Occipital lobe (tissue), 2 donors: ENCODE measurements around the gene ZNF775. TPM values are rescaled to one million over a fixed set of nuclear protein-coding genes. Genes with fewer than 3 reads are reported as not detected.

Source experiments
- DNase-seq: peaks from one replicate; lab custom pipeline; 2025; lab: John Stamatoyannopoulos, UW
- total RNA-seq: library from RNA; depleted of rRNA; stranded (reverse); fragments of >200 nt; gene quantifications from one replicate; pipeline ENCODE4 v1.2.3, GENCODE V29; 2014

The ZNF775 gene
- total RNA-seq, 1 donor from 2014 or later = 10.6 TPM

DNA sequence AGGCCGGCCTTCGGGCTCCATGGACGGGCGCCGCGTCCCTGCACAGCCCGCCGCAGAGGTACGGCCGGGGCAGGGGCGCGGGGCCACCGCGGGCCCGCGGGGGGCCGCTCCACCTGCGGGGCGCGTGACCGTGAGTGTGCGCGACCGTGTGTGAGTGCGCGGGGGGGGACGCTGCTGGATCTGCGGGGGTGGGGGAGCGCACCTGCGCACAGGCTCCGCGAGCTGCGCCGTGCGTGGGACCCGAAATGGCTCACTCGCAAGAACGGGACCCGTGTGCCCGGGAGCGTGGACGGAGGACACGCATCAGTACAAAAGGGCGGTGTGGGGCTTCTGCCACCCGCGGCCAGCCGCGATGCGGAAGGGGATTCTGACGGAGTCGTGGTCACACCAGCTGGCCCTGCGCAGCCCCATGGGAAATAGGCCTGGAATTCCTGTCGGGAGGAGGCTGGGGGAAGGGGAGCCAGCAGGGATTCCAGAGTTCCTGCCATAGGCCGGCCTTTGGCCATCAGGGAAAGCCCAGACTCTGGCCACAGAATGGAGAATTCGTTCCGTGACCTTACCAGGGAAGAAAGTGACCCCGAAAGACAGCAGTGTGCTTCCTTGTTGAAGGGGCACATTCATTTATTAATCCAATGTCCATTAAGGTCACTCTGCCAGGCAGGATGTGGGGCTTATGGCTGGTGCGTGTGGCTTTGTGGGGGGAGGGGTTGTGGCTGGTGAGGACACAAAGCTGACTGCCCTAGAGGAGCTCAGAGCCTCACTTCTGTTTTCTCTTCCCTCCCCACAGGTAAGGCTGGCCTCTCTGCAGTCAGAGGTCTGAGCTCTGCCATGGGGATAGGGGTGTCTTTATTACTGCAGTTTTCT is 10.0 kb upstream of the ZNF775 start:
- DNase-seq = no peak

DNA sequence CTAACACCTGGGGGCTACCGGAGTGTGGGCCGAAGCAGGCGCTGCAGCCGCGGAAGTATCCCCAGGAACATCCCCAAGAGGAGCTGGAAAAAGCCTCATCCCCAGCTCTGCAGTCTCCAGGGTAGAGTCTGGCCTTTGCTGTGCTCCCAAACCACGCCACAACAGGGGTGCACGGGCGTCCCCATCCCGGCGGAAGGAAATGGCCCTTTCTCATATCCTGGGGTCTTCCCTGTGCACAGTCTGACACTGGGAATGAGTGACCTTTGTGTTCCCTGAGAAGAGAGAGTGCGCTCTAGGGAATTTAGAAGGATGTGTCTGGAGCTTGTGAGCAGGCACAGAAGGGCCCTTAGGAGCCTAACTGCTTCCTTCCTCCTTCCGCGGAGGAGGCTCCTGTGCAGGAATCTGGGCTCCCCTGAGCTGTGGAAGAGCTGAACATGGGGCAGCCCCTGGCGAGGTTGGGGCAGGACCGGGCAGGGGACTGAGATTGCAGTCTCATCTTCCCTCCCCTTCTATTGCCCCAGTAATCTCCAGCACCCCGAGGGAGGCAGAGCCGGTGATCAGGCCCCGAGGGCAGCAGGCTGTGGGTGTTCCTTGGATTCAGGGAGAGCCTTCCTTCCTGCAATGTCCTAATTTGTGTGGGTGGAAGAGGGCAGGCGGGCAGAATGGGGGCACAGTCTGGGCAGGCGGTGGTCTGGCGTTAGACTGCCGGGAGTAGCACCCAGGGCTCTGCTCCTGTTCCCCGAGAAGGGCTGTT is 9.2 kb upstream of the ZNF775 start:
- DNase-seq = no peak

DNA sequence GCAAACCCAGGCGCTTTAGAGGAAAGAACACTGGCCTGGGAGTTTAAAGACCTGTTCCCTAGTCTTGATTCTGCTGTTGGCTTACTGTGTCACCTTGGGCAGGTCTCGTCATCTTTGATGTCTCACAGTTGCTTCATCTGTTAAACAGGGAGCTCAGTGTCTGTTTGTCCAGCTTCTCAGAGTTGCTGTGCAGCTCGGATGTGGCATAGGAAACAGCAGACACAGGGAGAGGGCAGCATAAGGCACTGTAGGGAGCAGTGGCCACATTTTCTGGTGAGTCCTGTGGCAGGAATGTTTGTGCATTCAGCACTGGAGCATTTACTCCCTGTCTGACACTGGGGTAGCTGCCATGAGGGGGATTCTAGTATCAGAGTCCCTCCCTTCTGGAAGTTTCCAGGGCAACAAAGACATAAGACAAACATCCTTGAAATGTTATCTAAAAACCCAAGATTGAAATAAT is 8.5 kb upstream of the ZNF775 start:
- no peak for DNase-seq

DNA sequence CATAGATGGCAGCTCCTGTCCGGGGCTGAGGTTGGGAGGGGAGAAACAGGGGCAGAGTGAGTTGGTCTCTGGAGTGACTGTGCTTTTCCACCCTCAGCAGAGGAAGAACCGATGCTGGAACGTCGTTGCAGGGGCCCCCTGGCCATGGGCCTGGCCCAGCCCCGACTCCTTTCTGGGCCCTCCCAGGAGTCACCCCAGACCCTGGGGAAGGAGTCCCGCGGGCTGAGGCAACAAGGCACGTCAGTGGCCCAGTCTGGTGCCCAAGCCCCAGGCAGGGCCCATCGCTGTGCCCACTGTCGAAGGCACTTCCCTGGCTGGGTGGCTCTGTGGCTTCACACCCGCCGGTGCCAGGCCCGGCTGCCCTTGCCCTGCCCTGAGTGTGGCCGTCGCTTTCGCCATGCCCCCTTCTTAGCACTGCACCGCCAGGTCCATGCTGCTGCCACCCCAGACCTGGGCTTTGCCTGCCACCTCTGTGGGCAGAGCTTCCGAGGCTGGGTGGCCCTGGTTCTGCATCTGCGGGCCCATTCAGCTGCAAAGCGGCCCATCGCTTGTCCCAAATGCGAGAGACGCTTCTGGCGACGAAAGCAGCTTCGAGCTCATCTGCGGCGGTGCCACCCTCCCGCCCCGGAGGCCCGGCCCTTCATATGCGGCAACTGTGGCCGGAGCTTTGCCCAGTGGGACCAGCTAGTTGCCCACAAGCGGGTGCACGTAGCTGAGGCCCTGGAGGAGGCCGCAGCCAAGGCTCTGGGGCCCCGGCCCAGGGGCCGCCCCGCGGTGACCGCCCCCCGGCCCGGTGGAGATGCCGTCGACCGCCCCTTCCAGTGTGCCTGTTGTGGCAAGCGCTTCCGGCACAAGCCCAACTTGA is 7.8 kb upstream of the ZNF775 start:
- DNase-seq = no peak

DNA sequence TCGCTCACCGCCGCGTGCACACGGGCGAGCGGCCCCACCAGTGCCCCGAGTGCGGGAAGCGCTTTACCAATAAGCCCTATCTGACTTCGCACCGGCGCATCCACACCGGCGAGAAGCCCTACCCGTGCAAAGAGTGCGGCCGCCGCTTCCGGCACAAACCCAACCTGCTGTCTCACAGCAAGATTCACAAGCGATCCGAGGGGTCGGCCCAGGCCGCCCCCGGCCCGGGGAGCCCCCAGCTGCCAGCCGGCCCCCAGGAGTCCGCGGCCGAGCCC is 7.2 kb upstream of the ZNF775 start:
- DNase-seq = no peak

DNA sequence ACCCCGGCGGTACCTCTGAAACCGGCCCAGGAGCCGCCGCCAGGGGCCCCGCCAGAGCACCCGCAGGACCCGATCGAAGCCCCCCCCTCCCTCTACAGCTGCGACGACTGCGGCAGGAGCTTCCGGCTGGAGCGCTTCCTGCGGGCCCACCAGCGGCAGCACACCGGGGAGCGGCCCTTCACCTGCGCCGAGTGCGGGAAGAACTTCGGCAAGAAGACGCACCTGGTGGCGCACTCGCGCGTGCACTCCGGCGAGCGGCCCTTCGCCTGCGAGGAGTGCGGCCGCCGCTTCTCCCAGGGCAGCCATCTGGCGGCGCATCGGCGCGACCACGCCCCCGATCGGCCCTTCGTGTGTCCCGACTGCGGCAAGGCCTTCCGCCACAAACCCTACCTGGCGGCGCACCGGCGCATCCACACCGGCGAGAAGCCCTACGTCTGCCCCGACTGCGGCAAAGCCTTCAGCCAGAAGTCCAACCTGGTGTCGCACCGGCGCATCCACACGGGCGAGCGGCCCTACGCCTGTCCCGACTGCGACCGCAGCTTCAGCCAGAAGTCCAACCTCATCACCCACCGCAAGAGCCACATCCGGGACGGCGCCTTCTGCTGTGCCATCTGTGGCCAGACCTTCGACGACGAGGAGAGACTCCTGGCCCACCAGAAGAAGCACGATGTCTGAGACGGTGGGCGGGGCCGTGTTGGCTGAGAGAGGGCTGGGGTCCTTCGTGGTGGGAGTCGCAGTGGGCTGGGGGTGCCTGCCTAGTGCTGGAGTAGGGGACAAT is 6.7 kb upstream of the ZNF775 start:
- no peak for DNase-seq

DNA sequence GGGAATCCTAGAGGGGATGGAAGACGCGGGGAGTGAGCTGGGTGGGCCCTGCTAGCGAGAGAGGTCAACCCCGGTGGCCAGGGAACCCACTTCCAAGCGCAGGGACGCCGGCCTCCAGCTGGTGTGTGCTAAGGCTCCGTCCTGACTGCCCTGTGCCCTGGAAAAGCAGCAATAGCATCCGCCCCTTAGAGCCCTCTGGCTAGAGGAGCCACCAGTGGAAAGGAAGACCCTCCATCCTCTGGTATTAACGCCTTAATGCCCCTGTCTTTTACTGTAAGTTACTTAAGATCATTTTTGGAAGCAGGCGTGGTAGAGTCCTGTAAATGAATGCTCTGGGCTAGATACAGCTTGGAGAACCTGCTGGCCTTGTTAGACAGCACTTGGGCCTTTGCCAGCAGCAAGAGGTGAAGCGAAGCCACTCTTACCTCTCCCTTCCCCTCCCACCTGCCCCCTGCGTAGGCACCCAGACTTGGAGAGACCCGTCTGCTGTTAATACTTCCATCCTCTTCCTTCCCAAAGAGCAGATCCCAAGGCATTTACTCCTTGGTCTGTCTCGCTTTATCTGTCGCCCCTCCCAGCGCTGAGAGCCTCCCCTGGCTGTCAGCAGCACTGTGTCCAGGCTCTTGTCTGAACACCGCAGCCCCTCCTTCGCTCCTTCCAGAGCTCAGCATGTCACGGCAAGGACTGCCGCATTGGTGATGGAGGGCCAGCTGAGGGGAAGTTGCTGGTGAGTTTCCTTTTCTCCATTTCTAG is 5.9 kb upstream of the ZNF775 start:
- DNase-seq = no peak

DNA sequence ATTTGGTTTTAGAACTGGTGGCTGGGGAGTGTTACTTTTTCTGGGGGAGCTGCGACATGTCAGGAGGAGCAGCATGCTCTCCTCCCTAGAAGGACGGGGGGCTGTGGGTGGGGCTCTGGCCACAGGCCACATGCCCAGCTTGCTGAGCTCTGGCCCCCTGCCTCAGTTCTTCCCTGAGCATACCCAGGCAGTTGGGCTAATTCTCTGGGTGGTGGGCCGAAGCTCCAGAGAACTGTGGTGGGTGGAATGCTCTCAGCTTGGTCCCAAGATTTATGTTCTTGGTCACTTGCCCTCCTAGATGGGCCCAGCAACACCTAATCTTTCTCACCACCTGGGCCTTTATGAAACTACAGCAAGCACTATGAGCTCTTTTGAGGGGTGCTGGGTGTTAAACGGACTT is 5.1 kb upstream of the ZNF775 start:
- no peak for DNase-seq

DNA sequence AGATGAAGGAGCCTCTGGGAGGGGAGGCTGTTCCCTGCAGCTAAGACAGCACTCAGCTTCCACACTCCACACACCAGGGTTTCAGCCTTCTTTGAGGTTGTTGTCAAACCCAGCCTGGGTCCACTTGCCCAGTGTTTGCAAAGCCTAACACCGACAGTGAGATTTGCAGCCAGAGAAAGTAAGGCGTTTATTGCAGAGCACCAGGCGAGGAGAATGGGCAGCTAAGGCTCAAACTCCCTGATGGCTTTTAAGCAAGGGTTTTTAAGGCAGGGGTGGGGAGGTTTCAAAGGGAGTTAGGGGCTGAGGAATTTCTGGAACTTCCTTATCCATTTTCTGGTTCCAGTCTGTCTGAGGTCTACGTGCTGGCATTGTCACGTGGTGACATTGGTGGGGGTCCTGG is 4.7 kb upstream of the ZNF775 start:
- no peak for DNase-seq

DNA sequence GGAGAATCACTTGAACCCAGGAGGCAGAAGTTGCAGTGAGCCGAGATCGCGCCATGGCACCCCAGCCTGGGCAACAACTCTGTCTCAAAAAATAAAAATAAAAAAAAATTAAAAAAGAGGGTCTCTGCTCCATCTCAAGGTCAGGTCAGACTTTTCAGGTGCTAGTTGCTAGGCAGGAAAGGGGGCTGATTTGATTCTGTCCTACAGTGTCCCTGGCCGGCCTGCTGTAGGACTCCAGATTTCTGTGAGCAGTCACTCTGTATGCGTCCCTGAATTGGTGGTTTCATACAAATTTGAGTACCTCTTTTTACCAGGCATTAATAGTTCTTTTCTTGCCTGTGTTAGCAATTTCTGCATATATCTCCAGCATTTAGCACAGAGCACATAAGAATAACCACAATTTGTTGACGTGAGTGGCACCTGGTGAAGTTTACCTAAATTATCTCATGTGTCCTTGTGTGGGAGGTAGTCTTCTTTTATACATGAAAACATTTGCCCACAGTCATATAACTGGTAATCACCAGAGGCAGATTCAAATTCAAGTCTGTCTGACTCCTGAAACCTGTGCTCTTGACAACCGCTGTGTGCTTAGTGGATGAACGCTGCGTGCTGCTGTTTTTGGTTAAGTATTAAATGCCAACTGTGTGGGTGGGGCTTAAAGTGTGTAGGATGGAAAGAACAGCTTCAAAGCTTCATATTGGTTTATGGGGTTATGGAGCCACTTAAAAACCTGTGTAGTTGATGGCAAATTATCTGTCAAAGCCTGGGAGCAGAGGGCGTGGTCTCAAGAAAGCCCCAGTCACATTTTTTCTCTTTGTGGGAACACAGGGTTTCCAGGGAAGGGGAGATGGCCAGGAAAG is 3.2 kb upstream of the ZNF775 start:
- DNase-seq = no peak

DNA sequence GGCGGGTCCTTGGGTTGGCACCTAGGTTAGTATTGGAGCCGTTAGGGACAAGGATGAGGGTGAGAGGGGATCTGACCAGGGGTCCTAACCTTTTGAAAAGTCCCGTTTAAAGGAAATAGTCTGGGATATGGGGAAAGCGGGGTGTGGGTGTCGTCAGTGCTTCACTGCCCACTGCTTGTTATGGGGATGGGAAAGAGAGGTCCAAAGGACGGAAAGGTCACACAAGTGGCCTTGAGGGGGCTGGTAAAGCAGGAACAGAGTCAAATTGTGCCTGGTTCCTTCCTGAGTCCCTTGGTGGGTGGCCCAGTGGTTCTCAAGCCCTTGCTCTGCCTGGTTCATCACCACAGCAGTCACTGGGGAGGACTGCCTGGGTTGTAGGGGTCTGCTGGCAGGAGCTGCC is 2.6 kb upstream of the ZNF775 start:
- DNase-seq = no peak

DNA sequence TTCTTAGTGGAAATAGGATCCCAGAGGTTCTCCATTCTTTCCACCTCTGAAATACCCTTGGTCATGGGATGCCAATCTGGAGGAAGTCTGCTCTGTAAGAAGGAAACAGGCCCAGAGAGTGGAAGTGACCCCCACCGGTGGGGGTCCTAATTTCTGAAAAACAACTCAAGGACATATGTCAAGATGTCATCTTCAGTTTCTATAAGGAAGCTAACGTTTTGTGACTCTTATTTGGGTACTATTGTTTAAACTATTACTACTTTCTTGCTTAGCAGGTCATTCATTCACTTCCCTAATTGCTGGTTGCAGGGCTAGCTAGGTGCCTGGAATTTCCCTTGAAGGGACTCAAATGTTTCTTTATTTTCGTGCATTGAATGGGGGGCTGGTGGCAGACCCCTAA is 1.9 kb upstream of the ZNF775 start:
- no peak for DNase-seq

DNA sequence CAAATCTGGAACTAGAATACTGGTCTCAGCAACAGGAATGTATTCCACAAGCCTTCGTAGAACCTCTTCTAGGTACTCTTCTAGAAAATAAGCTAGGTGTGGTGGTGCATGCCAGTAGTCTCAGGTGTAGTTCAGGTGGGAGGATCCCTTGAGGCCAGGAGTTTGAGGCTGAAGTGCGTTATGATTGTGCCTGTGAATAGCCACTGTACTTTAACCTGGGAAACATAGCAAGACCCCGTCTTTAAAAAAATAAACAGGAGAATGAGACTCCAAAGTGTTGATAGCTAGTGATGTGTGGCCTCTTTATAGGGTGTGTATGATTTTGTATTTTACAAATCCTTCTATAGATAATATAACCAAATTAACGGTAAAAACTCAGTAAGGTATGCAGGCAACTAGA is 1.5 kb upstream of the ZNF775 start:
- DNase-seq = no peak

DNA sequence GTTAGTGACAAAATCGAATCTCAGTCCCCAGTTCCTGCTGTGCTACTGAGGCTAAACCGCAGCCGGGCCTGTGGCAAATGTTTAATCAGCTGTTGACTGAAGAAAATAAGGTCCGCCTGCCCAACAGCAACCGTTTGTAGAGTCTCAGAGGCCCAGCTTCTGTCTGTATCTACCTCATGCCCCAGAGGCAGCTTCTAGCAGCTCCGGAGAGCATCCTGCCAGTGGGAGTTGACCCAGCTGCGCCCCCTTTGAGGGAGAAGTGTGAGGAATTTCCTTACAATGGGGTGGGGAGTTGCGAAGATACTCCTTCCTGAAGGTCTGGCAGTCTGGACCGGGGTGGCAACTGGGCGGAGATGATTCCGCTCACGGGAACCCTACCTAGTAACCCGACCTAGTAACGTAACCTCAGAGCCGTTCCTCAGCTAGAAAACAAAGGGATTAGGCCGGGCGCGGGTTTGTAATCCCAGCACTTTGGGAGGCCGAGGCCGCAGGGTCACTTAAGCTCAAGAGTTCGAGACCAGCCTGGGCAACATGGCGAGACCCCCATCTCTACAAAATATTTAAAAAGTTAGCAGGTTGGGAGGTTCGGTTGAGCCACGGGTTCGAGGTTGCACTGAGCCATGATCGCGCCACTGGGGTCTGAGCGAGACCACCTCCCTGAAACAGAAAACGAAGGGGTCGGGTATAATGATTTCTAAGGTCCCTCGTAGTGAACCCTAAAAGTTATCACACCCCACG is 846 bp upstream of the ZNF775 start:
- peak; percentile 39 for DNase-seq

DNA sequence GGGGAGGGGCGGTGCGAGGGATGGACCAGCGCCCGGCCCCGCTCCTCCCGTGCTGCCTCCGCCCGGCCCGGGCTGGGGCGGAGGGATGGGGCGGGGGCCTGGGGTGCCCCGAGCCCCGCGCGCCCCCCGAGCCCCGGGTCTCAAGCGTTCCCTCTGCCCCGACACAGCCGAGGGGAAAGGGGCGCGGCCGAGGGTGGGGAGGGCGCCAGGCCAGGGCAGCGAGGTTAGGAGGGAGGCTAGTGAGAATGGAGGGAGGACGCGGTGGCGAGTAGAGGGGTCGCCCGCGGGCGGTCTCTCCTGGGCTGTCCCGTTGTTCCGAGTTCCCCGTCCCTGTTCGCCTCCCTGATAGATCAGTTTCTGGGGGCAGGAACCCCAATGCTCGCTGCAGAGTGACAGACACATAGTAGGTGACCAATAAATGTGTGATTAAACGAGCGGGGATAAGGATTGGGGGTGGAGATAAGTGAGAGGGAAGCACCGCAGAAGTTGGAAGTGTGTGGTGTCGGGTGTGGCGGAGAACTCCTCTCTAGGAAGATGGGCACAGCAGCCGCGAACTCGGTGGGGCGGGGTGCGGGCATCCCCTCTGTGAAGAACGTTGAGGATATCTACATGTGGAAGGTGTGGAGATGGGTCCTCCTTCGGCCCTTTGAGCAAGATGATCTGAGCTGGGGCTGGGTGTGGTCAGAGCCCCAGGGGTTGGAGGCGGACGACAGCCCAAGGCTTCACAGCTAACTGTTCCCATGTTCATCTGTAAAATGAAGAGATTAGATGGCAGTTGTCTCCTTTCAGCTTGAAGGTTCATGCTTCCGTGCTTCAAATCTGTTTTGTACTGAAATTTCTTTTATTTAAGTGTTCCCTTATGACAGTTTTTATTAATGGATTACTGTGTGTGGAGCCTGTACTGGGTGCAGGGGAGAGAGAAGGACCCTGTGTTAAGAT is 580 bp downstream of the ZNF775 start:
- DNase-seq = no peak

DNA sequence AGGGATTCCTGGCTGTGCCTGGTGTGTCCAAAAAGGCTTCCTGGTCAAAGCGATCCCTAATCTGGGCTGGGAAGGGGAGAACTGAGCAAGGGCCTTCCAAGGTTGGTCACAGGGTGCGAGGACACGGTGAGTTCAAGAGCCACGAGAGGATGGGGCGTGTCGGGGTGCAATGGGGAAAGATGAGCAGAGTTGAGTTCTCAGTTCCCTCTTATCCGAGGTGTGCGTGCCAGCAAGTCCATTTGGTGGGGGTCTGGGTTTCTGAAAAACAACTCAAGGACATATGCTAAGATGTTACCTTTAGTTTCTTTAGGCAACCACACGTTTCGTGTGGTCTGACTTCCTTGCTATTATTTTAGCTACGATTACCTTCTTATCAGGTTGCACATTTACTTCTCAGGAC is 1.3 kb downstream of the ZNF775 start:
- DNase-seq = no peak

DNA sequence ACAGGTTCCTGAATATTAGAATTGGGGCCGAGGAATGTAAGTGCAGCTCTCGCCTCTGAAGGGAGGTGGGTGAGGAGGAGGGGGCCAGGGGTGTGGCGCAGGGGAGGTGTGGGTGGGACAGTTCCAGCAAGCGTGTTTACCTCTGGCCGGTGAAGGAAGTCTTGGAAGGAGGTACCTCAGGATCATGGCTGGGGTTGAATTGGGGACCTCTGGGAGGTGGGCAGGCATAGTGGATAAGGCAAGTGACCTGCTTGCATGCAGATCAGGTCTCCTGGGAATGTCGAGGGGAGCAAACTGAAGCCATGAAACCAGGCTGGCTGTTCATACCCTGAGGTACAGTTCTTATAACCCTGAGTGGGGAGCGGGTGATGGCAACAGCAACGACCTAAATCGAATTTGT is 2.0 kb downstream of the ZNF775 start:
- DNase-seq = no peak

DNA sequence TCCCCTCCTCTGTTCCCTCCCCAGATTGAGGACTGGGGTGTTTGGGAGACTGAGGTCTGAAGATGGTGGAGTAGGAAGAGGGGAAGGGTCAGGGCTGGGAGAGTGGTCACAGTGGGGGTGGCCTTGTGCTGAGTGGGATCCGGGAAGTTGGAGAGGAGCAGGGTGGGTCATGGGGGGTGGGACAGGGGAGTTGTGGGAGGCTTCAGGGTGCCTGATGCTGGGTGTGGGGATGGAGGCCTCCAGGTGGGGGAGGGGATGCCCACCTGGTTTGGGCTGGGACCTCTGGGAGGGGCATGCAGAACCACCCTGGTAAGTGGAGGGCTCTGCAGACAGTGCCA is 2.6 kb downstream of the ZNF775 start:
- DNase-seq = no peak
